GM18505 (cell line): Measurements from ENCODE around the gene IFRD2.
"Not testable (repeated sequence)": the region's sequence is repeated elsewhere in the genome, so short reads cannot be mapped to it uniquely, and the experiment has no call there.

ENCODE experiments used
- ATAC-seq: cut with Tn5 transposase; IDR thresholded peaks from one replicate; pipeline ENCODE4 v1.9.1; 2021; ENCODE audit not compliant: unreplicated experiment
- POLR2A ChIP-seq: IDR thresholded peaks from 4 replicates; pipeline ENCODE4 v1.6.1; 2011; ENCODE audit warnings: borderline replicate concordance; ENCODE audit not compliant: insufficient read depth, insufficient read length; ENCODE audit errors: extremely low read depth

The IFRD2 gene

GRCh38 chr3:50245831-50246516 is 46.3 kb downstream of the IFRD2 start:
- peak; percentile 55 for ATAC-seq
- TF ChIP-seq POLR2A, result peak; percentile 11

- no peak for TF ChIP-seq POLR2A
- ATAC-seq, result no peak
These were observed 46.9 kb downstream of the IFRD2 start for GRCh38 chr3:50245251-50245745.

- not testable (repeated sequence) for ATAC-seq
These were observed 47.4 kb downstream of the IFRD2 start for GRCh38 chr3:50244813-50245212.

- no peak for ATAC-seq
- TF ChIP-seq POLR2A, result no peak
These were observed 48.7 kb downstream of the IFRD2 start for GRCh38 chr3:50243543-50243895.

- no peak for ATAC-seq
- no peak for TF ChIP-seq POLR2A
These were observed 49.2 kb downstream of the IFRD2 start for GRCh38 chr3:50242851-50243542.

GRCh38 chr3:50242381-50242770 is 49.9 kb downstream of the IFRD2 start:
- no peak for ATAC-seq
- no peak for TF ChIP-seq POLR2A

- TF ChIP-seq POLR2A, result no peak
- no peak for ATAC-seq
These were observed 50.4 kb downstream of the IFRD2 start for GRCh38 chr3:50241713-50242380.

- ATAC-seq, result no peak
- no peak for TF ChIP-seq POLR2A
These were observed 51.1 kb downstream of the IFRD2 start for GRCh38 chr3:50241163-50241562.

- no peak for TF ChIP-seq POLR2A
- ATAC-seq, result no peak
These were observed 52.6 kb downstream of the IFRD2 start for GRCh38 chr3:50239649-50240048.

- TF ChIP-seq POLR2A, result no peak
- no peak for ATAC-seq
These were observed 53.6 kb downstream of the IFRD2 start for GRCh38 chr3:50238549-50239026.

GRCh38 chr3:50237754-50238548 is 54.3 kb downstream of the IFRD2 start:
- peak; percentile 79 for TF ChIP-seq POLR2A

More at GRCh38 chr3:50237754-50238548, 54.3 kb downstream of the IFRD2 start:
- ATAC-seq, result no peak
